H1 (cell line): ENCODE measurements around the gene ELOVL4. TPM values are rescaled to one million over a fixed set of nuclear protein-coding genes. Genes with fewer than 3 reads are reported as not detected.

Experiments
- CTCF ChIA-PET: fragments of 300-600 bp; sonication (Branson Sonifier 250); formaldehyde crosslinking; loops from one replicate; lab custom pipeline; 2021; ENCODE audit not compliant: partially characterized antibody; lab: Charles Lee
- POLR2A ChIA-PET: fragments of 300-600 bp; sonication (Branson Sonifier 250); formaldehyde crosslinking; loops from one replicate; lab custom pipeline; 2021; ENCODE audit warnings: inconsistent platforms; ENCODE audit not compliant: partially characterized antibody; lab: Charles Lee
- DNase-seq, 2 experiments: peaks; one replicate each; pipeline versions ENCODE4 v3.0.0 to v3.0.0-alpha.2; 2010 to 2022; ENCODE audit warnings: low spot score in 2 of 2, low read depth in 1 of 2, mixed read lengths in 1 of 2
- FAIRE-seq: peaks from 2 replicates; lab custom pipeline; 2011; peaks lifted over from hg19 to GRCh38; lab: Jason Lieb, UNC
- H2AFZ ChIP-seq: 2 replicates; pipeline ENCODE4 v1.8.1; 2012; ENCODE audit warnings: low read length, inconsistent platforms
- H2AK5ac ChIP-seq: 2 replicates; pipeline ENCODE4 v1.6.1; 2013; ENCODE audit warnings: low read depth, low read length
- H2BK120ac ChIP-seq: replicated peaks from 2 replicates; pipeline ENCODE3; 2013; ENCODE audit warnings: low read depth, low read length, inconsistent platforms
- H2BK12ac ChIP-seq: 2 replicates; pipeline ENCODE4 v1.6.1; 2013; ENCODE audit warnings: low read depth, low read length
- H2BK15ac ChIP-seq: 2 replicates; pipeline ENCODE4 v1.6.1; 2013; ENCODE audit warnings: low read length
- H2BK20ac ChIP-seq: 2 replicates; pipeline ENCODE4 v1.6.1; 2013; ENCODE audit warnings: low read length
- H2BK5ac ChIP-seq: 2 replicates; pipeline ENCODE4 v1.6.1; 2013; ENCODE audit warnings: low read depth, low read length
- H3K14ac ChIP-seq: 2 replicates; pipeline ENCODE4 v1.6.1; 2013; ENCODE audit warnings: inconsistent platforms; ENCODE audit not compliant: insufficient read length
- H3K18ac ChIP-seq: 2 replicates; pipeline ENCODE4 v1.6.1; 2013; ENCODE audit warnings: low read length; ENCODE audit errors: extremely low read depth
- H3K23ac ChIP-seq: 2 replicates; pipeline ENCODE4 v1.6.1; 2013; ENCODE audit warnings: inconsistent platforms; ENCODE audit not compliant: insufficient read length
- H3K23me2 ChIP-seq: 2 replicates; pipeline ENCODE4 v1.6.1; 2013; ENCODE audit warnings: low read depth, low read length
- H3K27ac ChIP-seq: 2 replicates; pipeline ENCODE4 v1.6.1; 2011; ENCODE audit warnings: low read depth, low read length, inconsistent platforms
- H3K27me3 ChIP-seq, 4 experiments: replicated peaks in 1 of 4; 1 replicate in 1 of 4; 2 replicates in 3 of 4; pipeline versions ENCODE4 v1.6.1 to v1.8.1; 2011 to 2013; ENCODE audit warnings: low read length in 3 of 4, mild to moderate bottlenecking in 3 of 4, inconsistent platforms in 2 of 4, mixed read lengths in 2 of 4, moderate library complexity in 1 of 4; ENCODE audit not compliant: control insufficient read depth in 3 of 4, insufficient read depth in 3 of 4; ENCODE audit errors: extremely low read depth in 1 of 4
- H3K36me3 ChIP-seq, 4 experiments: 2 replicates each; pipeline versions ENCODE4 v1.6.1 to v1.8.1; 2011 to 2013; ENCODE audit warnings: mild to moderate bottlenecking in 4 of 4, low read length in 3 of 4, moderate library complexity in 2 of 4, control low read depth in 1 of 4, inconsistent platforms in 1 of 4; ENCODE audit not compliant: insufficient read depth in 4 of 4, control insufficient read depth in 2 of 4
- H3K4ac ChIP-seq: replicated peaks from 2 replicates; pipeline ENCODE3; 2013; ENCODE audit warnings: low read length, low read depth, mixed read lengths, inconsistent platforms; ENCODE audit not compliant: insufficient read length
- H3K4me1 ChIP-seq, 4 experiments: replicated peaks in 1 of 4; 1 replicate in 1 of 4; 2 replicates in 3 of 4; pipeline versions ENCODE4 v1.6.1 to v1.8.1; 2011 to 2013; ENCODE audit warnings: low read length in 3 of 4, inconsistent platforms in 2 of 4, mixed read lengths in 1 of 4; ENCODE audit not compliant: insufficient read depth in 4 of 4, control insufficient read depth in 3 of 4
- H3K4me2 ChIP-seq, 2 experiments: 2 replicates each; pipeline versions ENCODE4 v1.6.1 to v1.8.1; 2011 to 2013; ENCODE audit warnings: low read depth in 2 of 2, low read length in 2 of 2, control low read depth in 1 of 2, inconsistent platforms in 1 of 2, mild to moderate bottlenecking in 1 of 2; ENCODE audit not compliant: insufficient read depth in 1 of 2
- H3K4me3 ChIP-seq, 4 experiments: fragments of 200-600, 300-600 bp in 1 of 4; sonication (generic), shearing (Covaris generic), sonication (Bioruptor Twin) in 1 of 4; 2 replicates each; pipeline versions ENCODE4 v1.5.1 to v1.8.1; 2011 to 2016; ENCODE audit warnings: low read length in 4 of 4, low read depth in 3 of 4, control low read depth in 2 of 4, inconsistent platforms in 2 of 4, mild to moderate bottlenecking in 2 of 4, mixed read lengths in 1 of 4, moderate library complexity in 1 of 4; ENCODE audit not compliant: insufficient read depth in 2 of 4; ENCODE audit errors: extremely low read depth in 1 of 4
- H3K56ac ChIP-seq: replicated peaks from 2 replicates; pipeline ENCODE3; 2013; ENCODE audit warnings: low read depth, mild to moderate bottlenecking, mixed read lengths, low read length, inconsistent platforms; ENCODE audit not compliant: insufficient read length
- H3K79me1 ChIP-seq: 2 replicates; pipeline ENCODE4 v1.6.1; 2013; ENCODE audit warnings: low read depth, low read length, control low read depth
- H3K79me2 ChIP-seq, 2 experiments: 2 replicates each; pipeline versions ENCODE4 v1.6.1 to v1.8.1; 2012 to 2013; ENCODE audit warnings: low read length in 2 of 2, mild to moderate bottlenecking in 2 of 2, inconsistent platforms in 1 of 2; ENCODE audit not compliant: insufficient read depth in 2 of 2, control insufficient read depth in 1 of 2
- H3K9ac ChIP-seq, 4 experiments: replicated peaks in 1 of 4; 1 replicate in 1 of 4; 2 replicates in 3 of 4; pipeline versions ENCODE4 v1.6.1 to v1.8.1; 2011 to 2013; ENCODE audit warnings: low read depth in 3 of 4, low read length in 3 of 4, control low read depth in 2 of 4, mild to moderate bottlenecking in 2 of 4, moderate library complexity in 2 of 4, inconsistent platforms in 1 of 4; ENCODE audit errors: extremely low read depth in 1 of 4
- H3K9me3 ChIP-seq, 2 experiments: 2 replicates each; pipeline versions ENCODE4 v1.6.1 to v1.8.1; 2012 to 2013; ENCODE audit warnings: mild to moderate bottlenecking in 2 of 2, moderate library complexity in 2 of 2, control low read depth in 1 of 2, inconsistent platforms in 1 of 2, low read depth in 1 of 2, low read length in 1 of 2, mixed read lengths in 1 of 2; ENCODE audit not compliant: insufficient read depth in 2 of 2
- H4K20me1 ChIP-seq, 2 experiments: replicated peaks in 1 of 2; 2 replicates each; pipeline versions ENCODE3 to v1.8.1; 2011 to 2013; ENCODE audit warnings: inconsistent platforms in 2 of 2, low read length in 2 of 2, mild to moderate bottlenecking in 1 of 2; ENCODE audit not compliant: insufficient read depth in 2 of 2, control insufficient read depth in 1 of 2
- H4K5ac ChIP-seq: 2 replicates; pipeline ENCODE4 v1.6.1; 2013; ENCODE audit warnings: low read length, low read depth, mixed read lengths, inconsistent platforms; ENCODE audit not compliant: insufficient read length
- H4K8ac ChIP-seq: 2 replicates; pipeline ENCODE4 v1.8.0; 2013; ENCODE audit warnings: mild to moderate bottlenecking, moderate library complexity, low read length, inconsistent platforms; ENCODE audit not compliant: insufficient read depth; ENCODE audit errors: extremely low read depth
- H4K91ac ChIP-seq: replicated peaks from 2 replicates; pipeline ENCODE3; 2013; ENCODE audit warnings: low read length, mixed read lengths, inconsistent platforms; ENCODE audit not compliant: insufficient read length
- ASH2L ChIP-seq: fragments of 200-600, 300-600 bp; sonication (generic); IDR thresholded peaks from one replicate; pipeline ENCODE4 v1.7.1; 2017; ENCODE audit warnings: low read length
- CBX8 ChIP-seq: fragments of 300-800, 300-1000 bp; sonication (generic); IDR thresholded peaks from 2 replicates; pipeline ENCODE4 v1.7.1; 2016; ENCODE audit warnings: low read depth, low read length, borderline replicate concordance
- EGR1 ChIP-seq: IDR thresholded peaks from 2 replicates; pipeline ENCODE4 v1.6.1; 2011; ENCODE audit warnings: low read depth, low read length, borderline replicate concordance
- HDAC6 ChIP-seq: IDR thresholded peaks from one replicate; pipeline ENCODE4 v1.7.1; 2012; ENCODE audit warnings: low read depth, mild to moderate bottlenecking, inconsistent platforms, low read length, moderate library complexity
- RBBP5 ChIP-seq: IDR thresholded peaks from 2 replicates; pipeline ENCODE4 v1.7.1; 2012; ENCODE audit warnings: low read depth, mild to moderate bottlenecking, inconsistent platforms, low read length, moderate library complexity, borderline replicate concordance
- SIN3A ChIP-seq, 2 experiments: IDR thresholded peaks in 1 of 2; conservative IDR thresholded peaks in 1 of 2; 2 replicates each; pipeline ENCODE4 v1.6.1; 2011 to 2012; ENCODE audit warnings: low read length in 2 of 2, improper control_type of control experiment in 1 of 2, low read depth in 1 of 2, mild to moderate bottlenecking in 1 of 2
- SUZ12 ChIP-seq: fragments of 200-600 bp; sonication (generic); IDR thresholded peaks from 2 replicates; pipeline ENCODE4 v1.6.1; 2012; ENCODE audit warnings: mild to moderate bottlenecking, inconsistent platforms, low read length, moderate library complexity, mixed read lengths
- WGBS, 2 experiments: shearing (Covaris generic) in 1 of 2; methylation state at CpG; one replicate each; pipeline versions ENCODE4 v1.1.6 to v1.1.7; 2013 to 2015; ENCODE audit warnings: low lambda C conversion rate in 2 of 2, mixed read lengths in 2 of 2, inconsistent platforms in 1 of 2, low coverage in 1 of 2, missing lambda C conversion rate in 1 of 2; ENCODE audit not compliant: insufficient replicate concordance in 2 of 2, insufficient coverage in 1 of 2, insufficient read length in 1 of 2; ENCODE audit errors: extremely low coverage in 1 of 2, missing lambda C conversion rate in 1 of 2; 5-methylcytosine and 5-hydroxymethylcytosine counted together
- polyA plus RNA-seq, 7 experiments: library from polyadenylated mRNA; depleted of rRNA in 3 of 7; stranded (reverse) in 5 of 7; unstranded in 2 of 7; fragments of >200 nt in 5 of 7; fragments of 200-250 nt in 2 of 7; gene quantifications; 1 replicate in 5 of 7; 2 replicates in 1 of 7; 4 replicates in 1 of 7; pipeline versions ENCODE4 v1.2.1 to v1.2.3, GENCODE V29; 2011 to 2013; ENCODE audit warnings: missing spikeins in 2 of 7, mixed read lengths in 2 of 7
- total RNA-seq: library from RNA; stranded (reverse); fragmentation: NEBNext Ultra II Directional; extraction: Animal tissue kit (Norgen Biotek cat#: 25700); gene quantifications from 2 replicates; pipeline ENCODE4 v1.2.1, GENCODE V29; 2021

ELOVL4 gene
- total and polyA plus RNA-seq, 2 of the 8 experiments (the other 6 are each of a cell fraction or from before 2014, with no cell fraction given), result 2.0 to 15.0 TPM

DNA sequence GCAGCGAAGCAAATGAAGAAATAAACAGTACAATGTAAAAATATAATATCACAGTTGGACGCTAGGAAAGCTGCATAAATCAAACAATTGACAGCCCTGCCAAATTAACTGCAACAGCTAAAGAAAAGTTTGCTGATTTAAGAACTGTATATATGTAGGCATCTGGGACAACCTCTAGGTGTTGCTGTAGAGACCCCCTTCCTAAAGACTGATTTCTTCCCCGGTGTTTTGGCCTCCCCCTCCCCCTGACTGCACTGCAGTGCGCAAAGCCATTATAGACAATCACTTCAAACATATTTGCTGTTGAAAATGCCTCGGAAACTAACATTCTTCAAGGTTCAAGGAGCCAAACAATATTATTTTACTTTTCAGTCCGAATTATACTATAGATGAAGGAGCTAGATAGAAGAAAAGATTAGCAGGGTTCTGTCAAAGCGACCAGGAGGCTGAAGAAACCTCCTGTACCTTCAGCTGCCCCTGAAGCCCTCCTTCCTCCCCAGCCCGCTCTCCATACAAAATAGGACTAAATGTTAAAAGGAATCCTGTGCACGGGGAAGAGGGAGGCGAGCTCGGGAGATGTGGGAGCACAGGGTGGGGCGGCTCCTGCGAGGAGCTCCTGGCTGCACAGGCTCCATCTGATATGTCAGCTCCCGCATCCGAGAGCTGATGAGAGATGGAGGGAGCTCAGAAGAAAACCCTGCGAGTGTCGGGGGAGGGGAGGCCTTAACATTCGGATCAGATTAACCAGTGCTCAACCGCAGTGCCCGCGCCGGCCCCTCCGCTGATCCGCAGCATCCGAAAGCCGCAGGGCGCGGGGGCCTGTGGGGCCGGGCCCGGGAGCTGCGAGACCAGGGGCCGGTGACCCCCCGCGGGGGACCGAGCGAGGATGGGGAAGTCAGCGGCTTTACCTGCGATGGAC, 822 bp downstream of the ELOVL4 start:
- Histone ChIP-seq H4K91ac (no peak overlapping the region), H3K9me3 (no peaks in the 10 kb centered on the region), H3K14ac (no peak overlapping the region), H3K56ac (no peak overlapping the region), H3K18ac (no peak overlapping the region), H3K36me3 (no peaks in the 10 kb centered on the region), H4K8ac (no peak overlapping the region), H2BK12ac (no peak overlapping the region), H3K27ac (no peak overlapping the region), H2BK15ac (no peak overlapping the region), H3K4me3 (peak overlapping the region; percentile 66 to 85 (median 80)), H3K4ac (no peak overlapping the region), H3K27me3 (no peaks in the 10 kb centered on the region; a peak in 1 of 7 replicates), H4K20me1 (peaks cover 0 to 4% of the 10 kb centered on the region in 2 experiments), H2BK120ac (no peak overlapping the region), H3K4me2 (peak overlapping the region; percentile 77 to 94), H3K4me1 (peaks cover 4 to 13% (median 10%) of the 10 kb centered on the region in 4 experiments; a peak in 6 of 7 replicates), H2AK5ac (no peak overlapping the region), H2BK20ac (no peak overlapping the region), H3K23ac (no peak overlapping the region), H3K79me1 (no peaks in the 10 kb centered on the region; the same call in 1 of the 2 replicates), H3K79me2 (peaks cover 0 to 32% of the 10 kb centered on the region in 2 experiments; a peak in 2 of 4 replicates), H3K23me2 (peaks cover 15% of the 10 kb centered on the region), H2BK5ac (no peak overlapping the region), H4K5ac (no peak overlapping the region), H2AFZ (peak overlapping the region; percentile 76; the same call in 1 of the 2 replicates), H3K9ac (peak overlapping the region in 3 of 4 experiments; percentile 31 to 64 (median 43); a peak in 4 of 7 replicates)
- FAIRE-seq (no peak), DNase-seq (peak in 1 of 2 experiments; percentile 69)
- ChIA-PET POLR2A (interaction anchor here (0.6 to 1.7 kb wide), 7 partner anchors 13 to 223 kb away, joined by 3 to 12 read pairs (median 4); partner anchors contain the start of genes BCKDHB and TTK), CTCF (interaction anchor here (0.6 to 2.9 kb wide), 32 partner anchors 8 to 934 kb away, joined by 3 to 23 read pairs (median 4); partner anchors contain the start of gene TTK)
- WGBS, 2 experiments, result 1% methylated on average over 31 of the region's 38 CpGs; no CpG with 5 or more reads in 1 of the 2 experiments
- no peak for TF ChIP-seq HDAC6
- TF ChIP-seq SIN3A (conservative IDR thresholded peaks at IDR 0.05 in 1 of 2, IDR thresholded peaks at IDR 0.05 in 1 of 2; ENCODE audit: low read depth in 1 of 2, low read length in 2 of 2), result 0 out of 4 replicates have a peak, but pooled peaks of 1 of the 2 experiments have one; percentile 12
- 0 out of 2 replicates have a peak, but pooled peaks have one; percentile 36 for TF ChIP-seq SUZ12
- TF ChIP-seq ASH2L, result peak; percentile 32
- TF ChIP-seq CBX8, result no peak
- TF ChIP-seq EGR1, result no peak
- TF ChIP-seq RBBP5, result 0 out of 2 replicates have a peak, but pooled peaks have one; percentile 14
